HCT116 (cell line): ENCODE data around the gene LAMP5. TPM values are rescaled to one million over a fixed set of nuclear protein-coding genes. Genes with fewer than 3 reads are reported as not detected.

Source experiments
- ATAC-seq: fragments of 200-7000 bp; cut with Tn5 transposase; 2 replicates; pipeline ENCODE4 v1.9.1; 2020; ENCODE audit warnings: mild to moderate bottlenecking, moderate library complexity
- BruUV-seq: library from RNA; stranded (reverse); fragments of 400-500 nt; replicated peaks from 2 replicates; lab custom pipeline; 2021; lab: Mats Ljungman, UMichigan
- CTCF ChIA-PET: fragments of 300-600 bp; sonication (Branson Sonifier 250); formaldehyde crosslinking; loops from one replicate; lab custom pipeline; 2021; ENCODE audit warnings: antibody characterized with exemption; lab: Charles Lee
- POLR2A ChIA-PET: fragments of 300-600, 350-600 bp; sonication (Branson Sonifier 250); formaldehyde crosslinking; loops from one replicate; lab custom pipeline; 2021; ENCODE audit warnings: antibody characterized with exemption; lab: Charles Lee
- RAD21 ChIA-PET, 2 experiments: fragments of 300-600 bp; sonication (Branson Sonifier 250); formaldehyde crosslinking; loops; one replicate each; lab custom pipeline; 2023; ENCODE audit warnings: low total read pairs in 2 of 2; ENCODE audit not compliant: uncharacterized antibody in 2 of 2, unreplicated experiment in 2 of 2, low non-redundant PET in 1 of 2; lab: Charles Lee
- DNase-seq: peaks from one replicate; pipeline ENCODE4 v3.0.0-alpha.2; 2010; ENCODE audit warnings: low read depth, low spot score
- H2AFZ ChIP-seq: fragments of 200-600 bp; shearing (Covaris generic), sonication (generic); 2 replicates; pipeline ENCODE4 v1.6.1; 2017; ENCODE audit warnings: low read depth, mixed run types, mixed read lengths, antibody characterized with exemption, low read length; ENCODE audit not compliant: poor library complexity, severe bottlenecking
- H3K27ac ChIP-seq: 2 replicates; pipeline ENCODE4 v1.5.1; 2012; ENCODE audit warnings: low read depth, low read length
- H3K27me3 ChIP-seq: fragments of 200-600 bp; sonication (generic); 2 replicates; pipeline ENCODE4 v1.6.1; 2016; ENCODE audit warnings: mixed run types, low read length, mixed read lengths; ENCODE audit not compliant: insufficient read depth
- H3K36me3 ChIP-seq, 2 experiments: fragments of 200-500 bp in 1 of 2; fragments of 200-600 bp in 1 of 2; sonication (Bioruptor generic) in 1 of 2; sonication (generic) in 1 of 2; 2 replicates each; pipeline versions ENCODE4 v1.5.1 to v1.6.1; 2014 to 2016; ENCODE audit warnings: low read length in 2 of 2, inconsistent platforms in 1 of 2, mixed read lengths in 1 of 2, mixed run types in 1 of 2; ENCODE audit not compliant: insufficient read depth in 2 of 2, control insufficient read depth in 1 of 2
- H3K4me1 ChIP-seq, 2 experiments: fragments of 200-600 bp in 1 of 2; sonication (generic) in 1 of 2; 2 replicates each; pipeline versions ENCODE4 v1.5.1 to v1.6.1; 2012 to 2017; ENCODE audit warnings: low read length in 2 of 2, inconsistent platforms in 1 of 2, mild to moderate bottlenecking in 1 of 2, mixed read lengths in 1 of 2, mixed run types in 1 of 2, moderate library complexity in 1 of 2; ENCODE audit not compliant: insufficient read depth in 2 of 2, control insufficient read depth in 1 of 2
- H3K4me2 ChIP-seq: fragments of 200-600 bp; sonication (generic); 2 replicates; pipeline ENCODE4 v1.6.1; 2017; ENCODE audit warnings: mixed run types, low read length, mixed read lengths
- H3K4me3 ChIP-seq, 2 experiments: fragments of 200-600 bp in 1 of 2; sonication (generic) in 1 of 2; replicated peaks in 1 of 2; 2 replicates each; pipeline ENCODE4 v1.5.1; 2011 to 2016; ENCODE audit warnings: low read length in 2 of 2, control low read depth in 1 of 2, low read depth in 1 of 2, mild to moderate bottlenecking in 1 of 2, mixed read lengths in 1 of 2, mixed run types in 1 of 2
- H3K79me2 ChIP-seq: fragments of 200-600 bp; sonication (generic); 2 replicates; pipeline ENCODE4 v1.6.1; 2017; ENCODE audit warnings: mild to moderate bottlenecking, mixed run types, low read length, moderate library complexity, mixed read lengths; ENCODE audit not compliant: insufficient read depth
- H3K9ac ChIP-seq: fragments of 200-600 bp; sonication (generic); 2 replicates; pipeline ENCODE4 v1.6.1; 2016; ENCODE audit warnings: low read length, mixed read lengths
- H3K9me2 ChIP-seq: fragments of 200-600 bp; sonication (generic), shearing (Covaris generic); 2 replicates; pipeline ENCODE4 v1.6.1; 2017; ENCODE audit warnings: mixed run types, mild to moderate bottlenecking, moderate library complexity; ENCODE audit not compliant: insufficient read depth
- H3K9me3 ChIP-seq, 2 experiments: fragments of 200-500 bp in 1 of 2; fragments of 200-600 bp in 1 of 2; sonication (Bioruptor generic) in 1 of 2; sonication (generic) in 1 of 2; 2 replicates each; pipeline ENCODE4 v1.6.1; 2014 to 2017; ENCODE audit warnings: low read length in 2 of 2, mixed read lengths in 2 of 2, inconsistent platforms in 1 of 2, low read depth in 1 of 2, mild to moderate bottlenecking in 1 of 2, mixed run types in 1 of 2, moderate library complexity in 1 of 2; ENCODE audit not compliant: control insufficient read depth in 1 of 2, insufficient read depth in 1 of 2
- H4K20me1 ChIP-seq: fragments of 200-600 bp; sonication (generic), shearing (Covaris generic); 2 replicates; pipeline ENCODE4 v1.6.1; 2017; ENCODE audit warnings: mixed run types, mild to moderate bottlenecking, moderate library complexity; ENCODE audit not compliant: insufficient read depth
- ATF3 ChIP-seq: IDR thresholded peaks from 2 replicates; pipeline ENCODE4 v1.6.1; 2012
- CBX3 ChIP-seq: IDR thresholded peaks from 2 replicates; pipeline ENCODE4 v1.6.1; 2012; ENCODE audit warnings: low read depth
- CEBPB ChIP-seq: IDR thresholded peaks from 2 replicates; pipeline ENCODE4 v1.6.1; 2012; ENCODE audit warnings: low read depth
- EGR1 ChIP-seq: IDR thresholded peaks from 2 replicates; pipeline ENCODE4 v1.6.1; 2012; ENCODE audit warnings: low read depth
- EZH2phosphoT487 ChIP-seq: fragments of 200-600 bp; IDR thresholded peaks from 2 replicates; pipeline ENCODE4 v1.6.1; 2018; ENCODE audit warnings: antibody characterized with exemption, borderline replicate concordance
- JUND ChIP-seq: IDR thresholded peaks from 2 replicates; pipeline ENCODE4 v1.6.1; 2012
- MAX ChIP-seq: IDR thresholded peaks from 2 replicates; pipeline ENCODE4 v1.6.1; 2012
- POLR2A ChIP-seq: IDR thresholded peaks from 2 replicates; pipeline ENCODE4 v1.7.0; 2011; ENCODE audit warnings: borderline replicate concordance; ENCODE audit not compliant: insufficient read depth, insufficient read length; ENCODE audit errors: extremely low read depth
- POLR2AphosphoS5 ChIP-seq: IDR thresholded peaks from 2 replicates; pipeline ENCODE4 v1.6.1; 2011; ENCODE audit warnings: mild to moderate bottlenecking, low read depth, low read length, moderate library complexity
- SIN3A ChIP-seq: IDR thresholded peaks from 2 replicates; pipeline ENCODE4 v1.6.1; 2012; ENCODE audit warnings: low read depth
- SP1 ChIP-seq: IDR thresholded peaks from 2 replicates; pipeline ENCODE4 v1.6.1; 2012; ENCODE audit warnings: low read depth
- TCF7L2 ChIP-seq: IDR thresholded peaks from 2 replicates; pipeline ENCODE4 v1.7.0; 2011; ENCODE audit warnings: borderline replicate concordance, inconsistent platforms; ENCODE audit not compliant: insufficient read depth, insufficient read length; ENCODE audit errors: extremely low read depth
- ZFX ChIP-seq: fragments of 450-650 bp; IDR thresholded peaks from 2 replicates; pipeline ENCODE4 v1.6.1; 2017
- intact Hi-C: fragments of 100-400 bp; cut with micrococcal nuclease; formaldehyde crosslinking; loops from 2 replicates; pipeline ENCODE4 v1.10.0; 2022
- total RNA-seq: library from RNA; stranded (reverse); gene quantifications from one replicate; pipeline ENCODE4 v1.2.1, GENCODE V29; 2021; ENCODE audit not compliant: unreplicated experiment

Gene LAMP5
- total RNA-seq, 1 experiment from 2014 or later: not detected

DNA sequence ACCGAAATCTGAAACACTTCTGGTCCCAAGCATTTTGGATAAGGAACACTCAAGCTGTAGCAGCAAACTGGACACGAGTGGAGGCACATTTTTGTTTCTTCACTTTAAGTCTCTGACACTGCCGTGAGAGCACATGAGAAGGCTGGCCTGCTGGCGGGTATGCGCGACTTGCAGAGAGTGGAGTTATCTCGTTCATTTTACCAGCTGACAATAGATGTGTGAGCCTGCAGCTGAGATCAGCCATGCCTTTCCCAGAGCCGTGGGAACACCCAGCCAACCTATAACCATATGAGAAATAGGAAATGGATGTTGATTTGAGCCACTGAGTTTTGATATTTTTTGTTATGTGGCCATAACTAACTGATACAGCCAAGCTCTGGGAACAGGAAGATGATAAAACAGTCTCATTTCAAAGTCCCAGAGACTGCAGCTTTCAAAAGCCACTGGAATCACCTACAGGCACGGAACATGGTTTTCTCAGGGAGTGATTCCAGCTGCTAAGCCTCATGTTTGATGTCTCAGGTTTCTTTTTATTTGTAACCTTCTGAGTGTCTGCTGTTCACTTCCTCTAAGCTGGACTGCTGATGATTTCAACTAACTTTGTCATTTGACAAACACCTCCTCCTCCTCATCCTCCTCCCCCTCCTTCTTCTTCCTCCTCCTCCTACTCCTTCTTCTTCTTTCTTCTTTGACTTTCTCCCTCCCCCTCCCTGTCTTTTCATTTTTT is 28.6 kb upstream of the LAMP5 start:
- TF ChIP-seq TCF7L2 (no peak), EZH2phosphoT487 (no peak), SIN3A (no peak), SP1 (no peak), POLR2A (no peak), EGR1 (no peak), ZFX (no peak), CEBPB (no peak), POLR2AphosphoS5 (no peak), MAX (no peak), JUND (no peak), CBX3 (no peak), ATF3 (no peak)
- TF ChIP-seq, all 23 proteins: peak for 0
- ChIA-PET POLR2A (no interaction called here), CTCF (no interaction called here), RAD21 (no interaction called here)
- H3K27ac ChIP-seq: no peak overlapping the region
- no peak overlapping the region for H2AFZ ChIP-seq
- no peaks in the 10 kb centered on the region for H3K36me3 ChIP-seq
- no peaks in the 10 kb centered on the region for H3K4me1 ChIP-seq
- no peaks in the 10 kb centered on the region for H3K79me2 ChIP-seq
- DNase-seq (no peak), ATAC-seq (no peak)
- no TSS peak for BruUV-seq
- no peak overlapping the region for H3K4me2 ChIP-seq
- H3K9me2 ChIP-seq: no peaks in the 10 kb centered on the region
- no peak overlapping the region for H3K9ac ChIP-seq
- peaks cover 16% of the 10 kb centered on the region; the same call in 1 of the 2 replicates for H3K27me3 ChIP-seq
- no peaks in the 10 kb centered on the region for H3K9me3 ChIP-seq
- H4K20me1 ChIP-seq: no peaks in the 10 kb centered on the region
- intact Hi-C loops: no loop called here
- H3K4me3 ChIP-seq: no peak overlapping the region
